Lower leg skin (tissue), 3 donors: ENCODE measurements around the gene SIMC1.

Source experiments
- POLR2A ChIP-seq, 2 donors: fragments of 450-650 bp; IDR thresholded peaks; one replicate each; pipeline ENCODE4 v1.6.1; 2016 to 2017; ENCODE audit warnings: antibody characterized with exemption in 2 of 2, mild to moderate bottlenecking in 1 of 2, moderate library complexity in 1 of 2
- TF ChIP-seq, protein P1 (sequence below), 3 donors: fragments of 450-650 bp; IDR thresholded peaks; one replicate each; pipeline ENCODE4 v1.5.1; 2016; ENCODE audit warnings: antibody characterized with exemption in 3 of 3, mild to moderate bottlenecking in 3 of 3, moderate library complexity in 2 of 3

DNA sequence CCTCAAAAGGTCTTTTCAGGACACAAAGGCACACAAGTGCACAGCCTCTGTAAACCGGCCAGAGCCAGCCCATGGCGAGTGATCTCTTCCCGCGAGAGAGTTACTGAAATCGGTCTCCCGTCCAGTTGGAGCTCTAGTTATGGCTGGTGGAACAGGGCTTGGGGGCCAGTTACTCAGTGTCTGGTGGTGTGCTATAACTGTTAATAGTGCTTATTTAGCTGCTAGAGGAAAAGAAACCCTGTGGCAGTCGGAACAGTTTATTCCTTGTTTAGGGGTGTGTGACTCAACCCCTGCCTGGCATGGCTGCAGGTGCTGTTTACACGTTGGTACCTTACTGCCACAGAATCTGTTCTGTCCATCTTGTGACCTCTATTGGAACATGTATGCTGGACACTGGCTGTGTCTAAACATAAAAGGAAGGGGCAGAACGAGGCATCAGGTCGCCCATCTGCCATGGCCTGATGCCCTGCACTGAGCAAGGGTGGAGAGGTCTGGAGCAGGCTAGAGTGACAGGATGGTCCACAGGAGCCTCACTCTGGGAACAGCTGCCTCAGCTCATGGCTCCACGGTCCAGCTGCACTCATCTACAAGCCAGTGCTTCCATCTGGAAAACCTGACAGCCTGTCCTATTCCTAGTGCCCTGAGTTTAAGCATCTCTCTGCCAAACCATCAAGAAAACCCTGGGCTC, 49.6 kb upstream of the SIMC1 start:
- TF ChIP-seq, protein P1, sequence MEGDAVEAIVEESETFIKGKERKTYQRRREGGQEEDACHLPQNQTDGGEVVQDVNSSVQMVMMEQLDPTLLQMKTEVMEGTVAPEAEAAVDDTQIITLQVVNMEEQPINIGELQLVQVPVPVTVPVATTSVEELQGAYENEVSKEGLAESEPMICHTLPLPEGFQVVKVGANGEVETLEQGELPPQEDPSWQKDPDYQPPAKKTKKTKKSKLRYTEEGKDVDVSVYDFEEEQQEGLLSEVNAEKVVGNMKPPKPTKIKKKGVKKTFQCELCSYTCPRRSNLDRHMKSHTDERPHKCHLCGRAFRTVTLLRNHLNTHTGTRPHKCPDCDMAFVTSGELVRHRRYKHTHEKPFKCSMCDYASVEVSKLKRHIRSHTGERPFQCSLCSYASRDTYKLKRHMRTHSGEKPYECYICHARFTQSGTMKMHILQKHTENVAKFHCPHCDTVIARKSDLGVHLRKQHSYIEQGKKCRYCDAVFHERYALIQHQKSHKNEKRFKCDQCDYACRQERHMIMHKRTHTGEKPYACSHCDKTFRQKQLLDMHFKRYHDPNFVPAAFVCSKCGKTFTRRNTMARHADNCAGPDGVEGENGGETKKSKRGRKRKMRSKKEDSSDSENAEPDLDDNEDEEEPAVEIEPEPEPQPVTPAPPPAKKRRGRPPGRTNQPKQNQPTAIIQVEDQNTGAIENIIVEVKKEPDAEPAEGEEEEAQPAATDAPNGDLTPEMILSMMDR (IDR thresholded peaks at IDR 0.05) = no peak
- no peak for TF ChIP-seq POLR2A (IDR thresholded peaks at IDR 0.05)
